ENCODE measurements around the gene SLC35F4. TPM values are rescaled to one million over a fixed set of nuclear protein-coding genes. Genes with fewer than 3 reads are reported as not detected.
A peak's percentile ranks its signal among the peaks of the same experiment; 100 is the strongest.

SLC35F4 gene
- total RNA-seq, 1 experiment from 2014 or later = not detected

GRCh38 chr14:57659052-57659451, 206.8 kb downstream of the SLC35F4 start:
- peaks cover 7% of the 10 kb centered on the region for H3K9me3 ChIP-seq (ENCODE audit: low read depth, low read length, poor library complexity, severe bottlenecking)
- no TSS peak for BruUV-seq (replicated peaks)
- no peak overlapping the region for H3K27ac ChIP-seq (ENCODE audit: low read depth, low read length, poor library complexity, severe bottlenecking)
- no peak overlapping the region for H3K4me3 ChIP-seq (ENCODE audit: low read depth, low read length, poor library complexity, severe bottlenecking)
- no peaks in the 10 kb centered on the region for H3K27me3 ChIP-seq (replicated peaks; ENCODE audit: insufficient read depth, low read depth, low read length, poor library complexity)
- ChIA-PET CTCF (no interaction called here), POLR2A (ENCODE audit: low non-redundant PET) (no interaction called here)
- no peaks in the 10 kb centered on the region for H3K36me3 ChIP-seq (ENCODE audit: insufficient read depth, low read length, poor library complexity, severe bottlenecking)
- peak; percentile 35 for DNase-seq (ENCODE audit: low spot score)
- intact Hi-C loops (cut with micrococcal nuclease; ENCODE audit: unreplicated experiment) = no loop called here
- no peaks in the 10 kb centered on the region for H3K4me1 ChIP-seq (ENCODE audit: insufficient read depth, low read length, poor library complexity, severe bottlenecking)
- no peak for TF ChIP-seq CTCF (conservative IDR thresholded peaks at IDR 0.05; ENCODE audit: low read depth, low read length)
- no peak for TF ChIP-seq EZH2 (IDR thresholded peaks at IDR 0.05; ENCODE audit: borderline replicate concordance, low read depth, low read length, poor library complexity, severe bottlenecking)

- Histone ChIP-seq H3K9me3 (ENCODE audit: low read depth, low read length, poor library complexity, severe bottlenecking) (peaks cover 1% of the 10 kb centered on the region), H3K4me3 (ENCODE audit: low read depth, low read length, poor library complexity, severe bottlenecking) (no peak overlapping the region), H3K4me1 (ENCODE audit: insufficient read depth, low read length, poor library complexity, severe bottlenecking) (no peaks in the 10 kb centered on the region), H3K36me3 (ENCODE audit: insufficient read depth, low read length, poor library complexity, severe bottlenecking) (no peaks in the 10 kb centered on the region), H3K27ac (ENCODE audit: low read depth, low read length, poor library complexity, severe bottlenecking) (no peak overlapping the region), H3K27me3 (replicated peaks; ENCODE audit: insufficient read depth, low read depth, low read length, poor library complexity) (no peaks in the 10 kb centered on the region)
- ChIA-PET CTCF (no interaction called here), POLR2A (ENCODE audit: low non-redundant PET) (no interaction called here)
- TF ChIP-seq CTCF (conservative IDR thresholded peaks at IDR 0.05; ENCODE audit: low read depth, low read length) (no peak), EZH2 (IDR thresholded peaks at IDR 0.05; ENCODE audit: borderline replicate concordance, low read depth, low read length, poor library complexity, severe bottlenecking) (no peak)
- BruUV-seq (replicated peaks) = no TSS peak
- no peak for DNase-seq (ENCODE audit: low spot score)
- intact Hi-C loops (cut with micrococcal nuclease; ENCODE audit: unreplicated experiment) = no loop called here
These were observed 208.4 kb downstream of the SLC35F4 start for GRCh38 chr14:57657487-57657886.

- TF ChIP-seq CTCF (conservative IDR thresholded peaks at IDR 0.05; ENCODE audit: low read depth, low read length) (no peak), EZH2 (IDR thresholded peaks at IDR 0.05; ENCODE audit: borderline replicate concordance, low read depth, low read length, poor library complexity, severe bottlenecking) (no peak)
- Histone ChIP-seq H3K27me3 (replicated peaks; ENCODE audit: insufficient read depth, low read depth, low read length, poor library complexity) (no peaks in the 10 kb centered on the region), H3K27ac (ENCODE audit: low read depth, low read length, poor library complexity, severe bottlenecking) (no peak overlapping the region), H3K4me3 (ENCODE audit: low read depth, low read length, poor library complexity, severe bottlenecking) (no peak overlapping the region), H3K9me3 (ENCODE audit: low read depth, low read length, poor library complexity, severe bottlenecking) (no peaks in the 10 kb centered on the region), H3K36me3 (ENCODE audit: insufficient read depth, low read length, poor library complexity, severe bottlenecking) (no peaks in the 10 kb centered on the region), H3K4me1 (ENCODE audit: insufficient read depth, low read length, poor library complexity, severe bottlenecking) (no peaks in the 10 kb centered on the region)
- intact Hi-C loops (cut with micrococcal nuclease; ENCODE audit: unreplicated experiment) = no loop called here
- ChIA-PET CTCF (no interaction called here), POLR2A (ENCODE audit: low non-redundant PET) (no interaction called here)
- DNase-seq (ENCODE audit: low spot score) = no peak
- no TSS peak for BruUV-seq (replicated peaks)
These were observed 209.0 kb downstream of the SLC35F4 start for GRCh38 chr14:57656853-57657252.
